Common myeloid progenitor, CD34-positive (primary cell): Measurements from ENCODE around the gene SST.

Source experiments
- CTCF ChIA-PET: fragments of 350-600 bp; sonication (Branson Sonifier 250); formaldehyde crosslinking; loops from one replicate; lab custom pipeline; 2021; ENCODE audit warnings: antibody characterized with exemption; lab: Charles Lee
- POLR2A ChIA-PET: fragments of 350-600 bp; sonication (Branson Sonifier 250); formaldehyde crosslinking; loops from one replicate; lab custom pipeline; 2021; ENCODE audit warnings: antibody characterized with exemption; lab: Charles Lee
- DNase-seq, 3 donors: peaks; one replicate each; pipeline versions ENCODE4 v3.0.0 to v3.0.0-alpha.2; 2013
- H3K27ac ChIP-seq, 2 experiments: 1 replicate in 1 of 2; 2 replicates in 1 of 2; pipeline ENCODE4 v1.7.0; 2013; ENCODE audit warnings: inconsistent platforms in 2 of 2, low read length in 2 of 2, mild to moderate bottlenecking in 2 of 2, low read depth in 1 of 2, moderate library complexity in 1 of 2; ENCODE audit not compliant: severe bottlenecking in 2 of 2, insufficient read depth in 1 of 2, poor library complexity in 1 of 2
- H3K27me3 ChIP-seq, 5 experiments: replicated peaks in 2 of 5; 1 replicate in 3 of 5; 2 replicates in 2 of 5; pipeline versions ENCODE4 v1.6.1 to v1.7.0; 2013; ENCODE audit warnings: low read length in 4 of 5, mild to moderate bottlenecking in 2 of 5, moderate library complexity in 2 of 5, inconsistent platforms in 1 of 5; ENCODE audit not compliant: insufficient read depth in 5 of 5, control insufficient read depth in 4 of 5
- H3K36me3 ChIP-seq, 4 experiments: 1 replicate in 2 of 4; 2 replicates in 2 of 4; pipeline versions ENCODE4 v1.6.1 to v1.7.0; 2013; ENCODE audit warnings: low read length in 3 of 4, control low read depth in 1 of 4, mild to moderate bottlenecking in 1 of 4; ENCODE audit not compliant: control insufficient read depth in 4 of 4, insufficient read depth in 4 of 4
- H3K4me1 ChIP-seq, 4 experiments: 1 replicate in 3 of 4; 2 replicates in 1 of 4; pipeline versions ENCODE4 v1.6.1 to v1.7.1; 2013; ENCODE audit warnings: low read length in 3 of 4, mild to moderate bottlenecking in 3 of 4, control low read depth in 1 of 4, inconsistent platforms in 1 of 4, moderate library complexity in 1 of 4; ENCODE audit not compliant: control insufficient read depth in 4 of 4, insufficient read depth in 4 of 4; ENCODE audit errors: control extremely low read depth in 1 of 4
- H3K4me3 ChIP-seq, 7 experiments: 1 replicate in 4 of 7; 2 replicates in 3 of 7; pipeline versions ENCODE4 v1.5.1 to v1.7.0; 2013; ENCODE audit warnings: mild to moderate bottlenecking in 7 of 7, low read length in 6 of 7, moderate library complexity in 6 of 7, inconsistent platforms in 2 of 7, low read depth in 2 of 7, control low read depth in 1 of 7; ENCODE audit not compliant: insufficient read depth in 4 of 7, control insufficient read depth in 1 of 7; ENCODE audit errors: extremely low read depth in 1 of 7
- H3K9me3 ChIP-seq, 5 experiments: 1 replicate in 4 of 5; 2 replicates in 1 of 5; pipeline versions ENCODE4 v1.6.1 to v1.7.1; 2013; ENCODE audit warnings: low read length in 4 of 5, mild to moderate bottlenecking in 2 of 5, inconsistent platforms in 1 of 5, low read depth in 1 of 5, moderate library complexity in 1 of 5; ENCODE audit not compliant: control insufficient read depth in 4 of 5, insufficient read depth in 2 of 5; ENCODE audit errors: control extremely low read depth in 1 of 5
- WGBS: methylation state at CpG from one replicate; pipeline ENCODE4 v1.1.5; 2013; ENCODE audit not compliant: insufficient coverage; 5-methylcytosine and 5-hydroxymethylcytosine counted together

SST gene

GRCh38 chr3:187639927-187640568 is 30.1 kb downstream of the SST start:
- Histone ChIP-seq H3K4me3 (no peak overlapping the region), H3K27ac (no peak overlapping the region), H3K36me3 (no peaks in the 10 kb centered on the region), H3K27me3 (peaks cover 0 to 10% (median 2%) of the 10 kb centered on the region in 5 experiments), H3K4me1 (no peaks in the 10 kb centered on the region), H3K9me3 (peaks cover 0 to 5% (median 2%) of the 10 kb centered on the region in 5 experiments)
- 96% methylated on average over 4 of the region's 5 CpGs for WGBS
- no peak for DNase-seq
- ChIA-PET POLR2A (no interaction called here), CTCF (interaction anchor here (1.0 kb wide), 1 partner anchor 23 kb away, joined by 3 read pairs; no protein-coding TSS in a partner anchor)

- ChIA-PET CTCF (no interaction called here), POLR2A (no interaction called here)
- H3K27me3 ChIP-seq: peaks cover 0 to 13% (median 0%) of the 10 kb centered on the region in 5 experiments
- H3K4me3 ChIP-seq: no peak overlapping the region
- no peak overlapping the region for H3K27ac ChIP-seq
- H3K9me3 ChIP-seq: peaks cover 0 to 10% (median 5%) of the 10 kb centered on the region in 5 experiments
- no peaks in the 10 kb centered on the region for H3K4me1 ChIP-seq
- no peaks in the 10 kb centered on the region for H3K36me3 ChIP-seq
- no peak for DNase-seq
Measured at GRCh38 chr3:187636528-187636927, 33.7 kb downstream of the SST start.

DNA sequence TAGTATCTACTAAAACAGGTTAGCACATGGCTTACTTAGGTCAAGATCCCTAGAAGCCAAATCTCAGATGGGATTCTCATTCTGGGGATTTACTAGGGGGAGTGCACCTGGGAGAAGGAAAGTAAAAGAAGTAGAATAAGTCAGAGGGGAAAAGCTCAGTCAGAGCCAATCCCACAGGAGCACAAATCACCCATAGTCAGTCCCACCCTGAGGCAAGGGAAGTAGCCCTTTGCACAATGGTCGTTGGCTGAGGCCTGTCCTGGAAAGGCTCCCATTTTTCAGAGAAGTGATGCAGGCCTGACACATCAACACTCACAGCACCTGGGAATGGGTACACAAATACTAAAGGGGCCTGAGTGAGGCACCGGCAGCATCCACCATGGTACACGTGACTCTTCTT is 39.8 kb downstream of the SST start:
- Histone ChIP-seq H3K36me3 (no peaks in the 10 kb centered on the region), H3K9me3 (peaks cover 0 to 10% (median 2%) of the 10 kb centered on the region in 5 experiments), H3K27me3 (peaks cover 0 to 6% (median 0%) of the 10 kb centered on the region in 5 experiments), H3K4me1 (no peaks in the 10 kb centered on the region), H3K27ac (no peak overlapping the region), H3K4me3 (no peak overlapping the region)
- POLR2A ChIA-PET: no interaction called here
- CTCF ChIA-PET: no interaction called here
- no peak for DNase-seq
- whole genome bisulfite sequencing: 83% methylated on average over 3 of the region's 3 CpGs

DNA sequence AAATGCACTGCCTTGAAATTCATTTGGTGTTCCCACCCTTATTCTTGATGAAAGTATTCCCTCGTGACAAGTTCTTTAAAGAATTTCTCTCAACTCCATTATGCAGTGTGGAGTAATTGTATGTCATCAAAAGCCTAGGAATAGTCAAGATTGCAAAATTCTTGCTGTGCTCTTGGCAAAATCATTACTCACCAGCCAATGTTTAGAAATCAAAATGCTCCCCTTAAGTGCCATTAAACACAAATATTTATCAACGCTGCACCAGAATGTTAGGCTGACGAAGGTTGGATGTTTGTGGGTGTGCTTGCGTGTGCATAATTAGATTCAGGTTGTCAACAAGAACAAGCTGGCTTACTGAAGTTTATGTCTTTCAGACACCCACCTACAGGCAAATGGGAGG is 40.5 kb downstream of the SST start:
- CTCF ChIA-PET: no interaction called here
- DNase-seq: no peak
- H3K27ac ChIP-seq: no peak overlapping the region
- no peak overlapping the region for H3K4me3 ChIP-seq
- POLR2A ChIA-PET: no interaction called here
- peaks cover 0 to 6% (median 0%) of the 10 kb centered on the region in 5 experiments for H3K27me3 ChIP-seq
- H3K36me3 ChIP-seq: no peaks in the 10 kb centered on the region
- no CpG with 5 or more reads among the region's 4 CpGs for WGBS
- peaks cover 0 to 6% (median 0%) of the 10 kb centered on the region in 5 experiments for H3K9me3 ChIP-seq
- no peaks in the 10 kb centered on the region for H3K4me1 ChIP-seq

GRCh38 chr3:187628169-187628568 is 42.0 kb downstream of the SST start:
- peaks cover 0 to 10% (median 3%) of the 10 kb centered on the region in 5 experiments for H3K27me3 ChIP-seq
- H3K27ac ChIP-seq: no peak overlapping the region
- CTCF ChIA-PET: no interaction called here
- POLR2A ChIA-PET: no interaction called here
- no peak for DNase-seq
- H3K36me3 ChIP-seq: no peaks in the 10 kb centered on the region
- WGBS: 67% methylated on average over 3 of the region's 3 CpGs
- H3K4me1 ChIP-seq: no peaks in the 10 kb centered on the region
- H3K9me3 ChIP-seq: no peaks in the 10 kb centered on the region
- no peak overlapping the region for H3K4me3 ChIP-seq

DNA sequence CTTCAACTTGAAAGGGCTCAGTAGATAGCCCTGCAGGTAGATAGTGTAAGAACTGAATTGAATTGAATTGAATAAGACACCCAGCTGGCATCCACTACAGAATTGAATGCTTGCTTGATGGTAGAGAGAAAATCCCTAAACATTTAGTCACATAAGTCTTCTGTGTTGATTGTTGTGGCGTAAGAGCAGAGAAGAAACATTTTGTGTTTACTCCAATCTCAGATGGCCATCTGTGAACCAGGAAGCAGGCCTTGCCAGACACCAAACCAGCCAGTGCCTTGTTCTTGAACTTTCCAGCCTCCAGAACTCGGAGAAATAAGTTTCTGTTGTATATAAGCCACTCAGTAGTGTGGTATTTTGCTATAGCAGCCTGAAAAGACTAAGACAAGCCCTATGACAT is 43.6 kb downstream of the SST start:
- POLR2A ChIA-PET: no interaction called here
- DNase-seq: no peak
- no peak overlapping the region for H3K4me3 ChIP-seq
- peaks cover 0 to 5% (median 3%) of the 10 kb centered on the region in 5 experiments for H3K27me3 ChIP-seq
- H3K36me3 ChIP-seq: no peaks in the 10 kb centered on the region
- H3K4me1 ChIP-seq: no peaks in the 10 kb centered on the region
- CTCF ChIA-PET: no interaction called here
- no peaks in the 10 kb centered on the region for H3K9me3 ChIP-seq
- 100% methylated on average over 1 of the region's 2 CpGs for WGBS
- H3K27ac ChIP-seq: no peak overlapping the region

DNA sequence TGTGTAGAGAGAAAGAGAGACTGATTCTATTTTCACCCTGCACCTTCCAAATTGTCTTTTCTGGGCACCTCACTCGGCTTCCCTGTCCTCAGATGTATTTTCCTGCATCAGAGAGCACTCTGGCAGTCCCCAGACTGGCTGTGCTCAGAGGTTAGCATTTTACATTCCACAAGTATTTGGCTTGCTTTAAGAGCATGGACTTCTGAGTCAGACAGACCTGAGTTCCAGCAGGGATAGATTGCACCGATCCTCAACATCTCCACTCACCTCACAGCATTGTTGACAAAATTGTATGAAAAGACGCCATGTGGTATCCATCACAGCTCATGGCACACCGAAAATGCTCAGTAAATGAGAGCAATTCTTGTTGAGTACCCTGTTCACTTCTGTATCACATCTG is 45.6 kb downstream of the SST start:
- Histone ChIP-seq H3K36me3 (no peaks in the 10 kb centered on the region), H3K9me3 (no peaks in the 10 kb centered on the region), H3K27me3 (peaks cover 0 to 5% (median 0%) of the 10 kb centered on the region in 5 experiments), H3K27ac (no peak overlapping the region), H3K4me3 (no peak overlapping the region), H3K4me1 (no peaks in the 10 kb centered on the region)
- 88% methylated on average over 3 of the region's 4 CpGs for WGBS
- DNase-seq: no peak
- CTCF ChIA-PET: interaction anchor here (1.4 kb wide), 1 partner anchor 307 kb away, joined by 6 read pairs; no protein-coding TSS in a partner anchor
- POLR2A ChIA-PET: no interaction called here
